ENCODE measurements around the gene RPN1. TPM values are rescaled to one million over a fixed set of nuclear protein-coding genes. Genes with fewer than 3 reads are reported as not detected.
A peak's percentile ranks its signal among the peaks of the same experiment; 100 is the strongest.

RPN1 gene
- total RNA-seq = 86.3 TPM
- long read RNA-seq, transcript RPN1-201 (10 exons, 2,314 nt) = major isoform, 196 of 202 reads
- long read RNA-seq, partial matches to known transcripts = 3 of 202 reads
- long read RNA-seq, other reads (novel, unspliced or antisense) = 3 of 202 reads

DNA sequence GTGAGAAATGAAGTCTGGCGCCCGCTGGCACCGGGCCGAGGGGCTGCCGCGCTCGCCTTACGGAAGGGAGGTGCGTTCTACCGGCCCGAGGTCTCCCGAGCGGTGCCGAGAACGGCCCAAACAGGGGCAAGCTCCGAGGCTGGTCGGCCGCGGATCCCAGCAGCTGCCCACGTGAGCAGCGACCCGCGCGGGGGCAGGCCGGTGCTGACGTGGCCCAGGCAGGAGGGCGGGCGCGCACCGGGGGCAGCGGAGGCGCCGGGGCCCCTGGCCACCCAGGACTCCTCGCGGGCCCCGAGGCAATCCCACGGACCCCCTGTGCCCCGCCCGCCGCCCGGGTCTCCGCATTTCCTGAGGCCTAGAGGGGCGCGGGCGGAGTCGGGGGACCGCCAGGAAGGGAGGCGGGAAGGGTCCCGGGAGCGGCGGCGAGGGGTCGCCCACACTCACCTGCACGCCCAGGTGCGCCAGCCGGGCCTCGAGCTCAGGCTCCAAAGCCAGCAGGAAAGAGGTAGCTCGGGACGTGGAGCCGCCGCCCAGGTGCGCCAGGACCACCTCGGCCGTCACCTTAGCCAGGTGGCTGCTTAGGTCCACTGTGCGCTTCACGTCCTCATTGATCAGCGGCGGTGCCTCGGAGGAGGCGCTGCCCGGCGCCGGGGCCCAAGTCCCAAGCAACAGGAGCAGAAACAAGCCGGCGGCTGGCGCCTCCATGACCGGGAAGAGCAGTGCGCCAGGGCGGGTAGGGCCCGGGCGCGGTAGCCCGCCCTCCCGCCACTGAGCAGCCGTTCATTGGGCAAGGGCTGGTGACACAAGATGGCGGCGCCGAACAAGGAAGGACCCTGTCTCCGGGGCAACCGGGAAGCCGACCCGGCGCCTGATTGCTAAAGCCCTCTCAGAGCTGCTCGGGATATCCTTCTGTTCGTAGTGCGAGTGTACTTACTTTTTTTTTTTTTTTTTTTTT, at the start of gene RPN1:
TSS of gene RPN1 (minus strand) at position 723 of the 955 bp plus-strand sequence. CDS start at position 705, 18 bp downstream.
- intact Hi-C loops (cut with micrococcal nuclease) = no loop called here

DNA sequence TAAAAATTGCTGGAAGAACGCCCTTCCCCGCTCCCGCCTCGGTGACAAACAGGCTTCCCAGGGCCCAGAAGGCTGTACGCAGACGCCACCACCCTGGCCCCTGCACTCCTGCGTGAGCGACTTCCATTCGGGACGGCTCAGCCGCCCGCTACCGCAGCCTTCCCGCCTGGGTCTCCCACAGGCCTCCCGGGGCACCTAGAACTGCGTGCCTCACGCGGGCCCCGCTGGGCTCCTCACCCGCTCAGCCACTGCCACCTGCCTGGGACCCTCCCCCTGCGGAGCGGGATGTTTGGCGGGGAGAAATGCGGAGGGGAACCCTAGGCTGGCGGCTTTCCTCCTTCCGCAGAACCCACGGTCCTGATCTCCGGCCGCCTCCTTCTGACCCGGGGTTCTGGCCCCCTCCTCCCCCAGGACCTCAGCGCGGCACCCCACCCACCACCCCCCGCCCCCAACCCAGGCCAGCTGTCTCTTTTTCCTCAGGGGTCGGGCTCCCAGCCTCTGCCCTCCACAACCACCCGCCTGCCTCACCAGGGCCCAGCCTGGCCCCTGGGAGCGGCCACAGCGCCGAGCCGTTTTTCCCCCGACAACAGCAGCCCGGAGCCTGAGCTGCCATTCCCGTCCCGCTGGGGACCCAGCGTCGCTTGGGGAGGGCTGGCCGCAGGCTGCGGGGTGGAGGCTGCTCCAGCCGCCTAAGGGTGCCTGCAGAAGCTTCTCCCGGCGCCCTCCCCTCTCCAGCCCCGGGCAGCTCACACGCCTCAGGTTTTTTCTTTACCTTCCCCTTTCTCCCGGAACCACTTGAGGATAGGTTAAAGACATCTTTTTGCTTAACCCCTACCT, 47.8 kb upstream of the RPN1 start:
- peak; percentile 38 for DNase-seq
- intact Hi-C loops (cut with micrococcal nuclease) = no loop called here
- H3K9me3 ChIP-seq (replicated peaks) = no peaks in the 10 kb centered on the region
- peak overlapping the region; percentile 76 for H3K4me3 ChIP-seq
- H3K27me3 ChIP-seq (ENCODE audit: low read depth) = no peaks in the 10 kb centered on the region
- H3K36me3 ChIP-seq = no peaks in the 10 kb centered on the region
- peaks cover 11% of the 10 kb centered on the region for H3K4me1 ChIP-seq
- peak overlapping the region; percentile 87 for H3K27ac ChIP-seq (replicated peaks)
- TF ChIP-seq, protein P1, sequence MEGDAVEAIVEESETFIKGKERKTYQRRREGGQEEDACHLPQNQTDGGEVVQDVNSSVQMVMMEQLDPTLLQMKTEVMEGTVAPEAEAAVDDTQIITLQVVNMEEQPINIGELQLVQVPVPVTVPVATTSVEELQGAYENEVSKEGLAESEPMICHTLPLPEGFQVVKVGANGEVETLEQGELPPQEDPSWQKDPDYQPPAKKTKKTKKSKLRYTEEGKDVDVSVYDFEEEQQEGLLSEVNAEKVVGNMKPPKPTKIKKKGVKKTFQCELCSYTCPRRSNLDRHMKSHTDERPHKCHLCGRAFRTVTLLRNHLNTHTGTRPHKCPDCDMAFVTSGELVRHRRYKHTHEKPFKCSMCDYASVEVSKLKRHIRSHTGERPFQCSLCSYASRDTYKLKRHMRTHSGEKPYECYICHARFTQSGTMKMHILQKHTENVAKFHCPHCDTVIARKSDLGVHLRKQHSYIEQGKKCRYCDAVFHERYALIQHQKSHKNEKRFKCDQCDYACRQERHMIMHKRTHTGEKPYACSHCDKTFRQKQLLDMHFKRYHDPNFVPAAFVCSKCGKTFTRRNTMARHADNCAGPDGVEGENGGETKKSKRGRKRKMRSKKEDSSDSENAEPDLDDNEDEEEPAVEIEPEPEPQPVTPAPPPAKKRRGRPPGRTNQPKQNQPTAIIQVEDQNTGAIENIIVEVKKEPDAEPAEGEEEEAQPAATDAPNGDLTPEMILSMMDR (IDR thresholded peaks at IDR 0.05; ENCODE audit: borderline replicate concordance) = no peak

More for the DNA sequence above, at the start of gene RPN1:
- H3K27me3 ChIP-seq (ENCODE audit: low read depth) = no peaks in the 10 kb centered on the region
- H3K9me3 ChIP-seq (replicated peaks) = no peaks in the 10 kb centered on the region
- TF ChIP-seq, protein P1 (IDR thresholded peaks at IDR 0.05; ENCODE audit: borderline replicate concordance) = no peak
- H3K27ac ChIP-seq (replicated peaks) = peak within 1 kb of the TSS; percentile 96
- no peaks in the 10 kb centered on the region for H3K36me3 ChIP-seq
- peaks cover 43% of the 10 kb centered on the region for H3K4me1 ChIP-seq
- peak; percentile 97 for DNase-seq
- peak within 1 kb of the TSS; percentile 89 for H3K4me3 ChIP-seq

DNA sequence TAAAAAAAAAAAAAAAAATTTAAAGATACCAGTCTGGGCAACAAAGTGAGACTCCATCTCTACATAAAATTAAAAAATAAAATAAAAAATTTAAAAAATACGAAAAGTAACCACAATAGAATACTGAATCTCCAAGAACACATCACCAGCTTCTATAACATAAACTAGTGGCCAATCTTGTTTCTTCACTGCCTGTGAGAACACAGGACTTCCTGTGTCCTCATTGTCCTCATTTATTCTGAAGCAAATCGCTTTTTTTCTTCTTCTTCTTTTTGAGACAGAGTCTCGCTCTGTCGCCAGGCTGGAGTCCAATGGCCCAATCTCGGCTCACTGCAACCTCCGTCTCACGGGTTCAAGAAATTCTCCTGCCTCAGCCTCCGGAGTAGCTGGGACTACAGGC, 46.7 kb upstream of the RPN1 start:
- H3K27ac ChIP-seq (replicated peaks) = no peak overlapping the region
- no peaks in the 10 kb centered on the region for H3K36me3 ChIP-seq
- H3K4me3 ChIP-seq = no peak overlapping the region
- intact Hi-C loops (cut with micrococcal nuclease) = no loop called here
- DNase-seq = no peak
- no peaks in the 10 kb centered on the region for H3K9me3 ChIP-seq (replicated peaks)
- peaks cover 11% of the 10 kb centered on the region for H3K4me1 ChIP-seq
- no peaks in the 10 kb centered on the region for H3K27me3 ChIP-seq (ENCODE audit: low read depth)
- TF ChIP-seq, protein P1 (IDR thresholded peaks at IDR 0.05; ENCODE audit: borderline replicate concordance) = no peak

DNA sequence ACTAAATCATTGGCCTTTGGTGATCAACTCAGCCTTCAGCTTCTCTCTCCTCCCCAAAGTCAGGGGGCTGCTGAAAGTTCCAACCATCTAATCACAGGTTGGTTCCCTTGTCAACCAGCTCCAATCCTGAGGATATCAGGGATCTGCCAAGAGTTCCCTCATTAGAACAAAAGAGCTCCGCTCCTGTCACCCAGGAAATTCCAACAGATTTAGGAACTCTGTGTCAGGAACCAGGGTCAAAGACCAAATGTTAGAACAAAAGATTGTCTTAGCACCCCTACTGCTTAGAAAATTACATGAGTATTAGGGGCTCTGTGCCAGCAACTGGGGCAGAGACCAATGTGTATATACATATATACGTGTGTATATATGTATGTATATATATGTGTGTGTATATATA, 43.1 kb upstream of the RPN1 start:
- DNase-seq = no peak
- TF ChIP-seq, protein P1 (IDR thresholded peaks at IDR 0.05; ENCODE audit: borderline replicate concordance) = no peak
- no peak overlapping the region for H3K4me3 ChIP-seq
- no peaks in the 10 kb centered on the region for H3K9me3 ChIP-seq (replicated peaks)
- no peaks in the 10 kb centered on the region for H3K27me3 ChIP-seq (ENCODE audit: low read depth)
- intact Hi-C loops (cut with micrococcal nuclease) = no loop called here
- H3K36me3 ChIP-seq = no peaks in the 10 kb centered on the region
- H3K27ac ChIP-seq (replicated peaks) = no peak overlapping the region
- H3K4me1 ChIP-seq = peaks cover 7% of the 10 kb centered on the region

DNA sequence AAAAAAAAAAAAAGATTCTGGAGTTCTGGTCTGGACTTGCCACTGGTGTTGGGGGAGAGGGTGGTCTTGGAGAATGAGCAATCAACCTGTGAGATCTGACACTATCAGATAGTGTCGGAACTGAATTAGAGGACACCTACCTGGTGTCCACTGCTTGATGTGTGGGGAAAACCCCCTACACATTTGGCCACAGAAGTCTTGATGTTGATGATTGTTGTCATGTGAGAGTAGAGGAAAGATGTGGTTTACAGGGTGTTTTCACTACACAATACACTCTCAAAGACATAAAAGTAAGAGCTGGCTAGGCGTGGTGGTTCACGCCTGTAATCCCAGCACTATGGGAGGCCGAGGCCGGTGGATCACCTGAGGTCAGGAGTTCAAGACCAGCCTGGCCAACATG, 38.4 kb upstream of the RPN1 start:
- no peak overlapping the region for H3K4me3 ChIP-seq
- H3K27ac ChIP-seq (replicated peaks) = no peak overlapping the region
- H3K9me3 ChIP-seq (replicated peaks) = no peaks in the 10 kb centered on the region
- no peaks in the 10 kb centered on the region for H3K27me3 ChIP-seq (ENCODE audit: low read depth)
- no peak for DNase-seq
- intact Hi-C loops (cut with micrococcal nuclease) = no loop called here
- no peaks in the 10 kb centered on the region for H3K4me1 ChIP-seq
- TF ChIP-seq, protein P1 (IDR thresholded peaks at IDR 0.05; ENCODE audit: borderline replicate concordance) = no peak
- no peaks in the 10 kb centered on the region for H3K36me3 ChIP-seq
